CD4-positive, alpha-beta T cell treated with Interleukin-6 at 100 ng/mL for 8 hours (primary cell): ENCODE results near the gene PRELID3B.

Experiments used
- DNase-seq: peaks from one replicate; pipeline ENCODE4 v3.0.0-alpha.2; 2020; ENCODE audit warnings: mixed read lengths, low spot score

The PRELID3B gene

DNA sequence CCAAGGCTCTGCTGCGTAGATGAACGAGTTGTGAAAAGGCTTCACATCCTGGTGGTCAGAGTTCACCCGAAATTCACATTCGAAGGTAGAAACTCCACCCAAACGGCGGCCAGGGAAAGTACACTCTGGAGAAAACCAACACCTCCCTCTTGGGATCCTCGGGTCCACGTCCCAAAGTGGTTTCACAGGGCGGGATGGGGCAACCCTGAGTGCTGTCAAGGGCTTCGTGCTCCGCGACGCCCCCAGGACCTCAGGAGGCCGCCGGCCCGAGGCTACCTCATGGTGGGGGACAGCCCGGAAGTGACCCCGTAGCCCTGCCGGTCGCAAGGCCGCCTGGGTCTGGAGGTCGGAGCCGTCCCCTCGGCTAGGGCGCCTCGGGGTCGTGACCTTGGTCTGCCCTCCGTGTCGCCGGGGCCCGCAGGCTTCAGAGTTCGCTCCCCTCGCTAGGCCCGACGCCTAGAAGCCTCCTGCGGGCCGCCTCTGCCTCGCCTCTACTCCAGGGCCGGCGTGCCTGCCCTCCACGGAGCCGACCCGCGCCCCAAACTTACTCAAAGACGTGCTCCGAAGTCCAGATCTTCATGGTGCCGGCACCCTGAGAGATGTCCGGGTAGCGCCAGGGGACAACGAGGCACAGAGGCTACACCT is at the start of gene PRELID3B:
Gene PRELID3B, minus strand, starts transcription at position 636 of the 645 bp plus-strand sequence. Its CDS starts 56 bp downstream, at position 580.
- no peak for DNase-seq

DNA sequence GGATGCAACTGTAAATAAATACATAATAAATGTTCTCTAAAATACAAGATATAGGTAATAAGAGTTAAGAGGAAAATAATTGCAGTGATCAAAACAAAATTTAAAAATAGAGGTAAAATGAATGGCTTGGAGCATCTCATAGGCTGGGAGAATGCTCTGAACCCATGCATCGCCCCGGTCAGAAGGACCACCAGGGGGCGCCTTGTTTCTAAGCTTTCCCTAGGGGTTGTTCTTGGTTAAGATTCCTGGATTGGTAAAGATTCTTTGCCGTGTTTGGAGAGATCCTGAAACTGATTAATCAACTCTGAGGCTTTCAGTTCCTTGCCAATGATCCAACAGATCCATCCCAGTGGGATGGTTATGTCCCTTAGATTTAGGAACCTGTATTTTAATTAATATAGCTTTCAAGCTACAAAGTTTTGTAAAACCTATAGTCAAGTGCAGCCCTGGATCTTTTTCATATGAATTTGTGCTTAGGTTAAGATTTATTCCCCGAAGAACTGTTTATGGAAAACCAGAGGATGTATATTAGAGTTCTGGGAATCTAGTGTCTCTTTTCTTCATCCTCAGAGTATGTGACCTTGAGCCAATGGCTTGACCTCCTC is 45.3 kb upstream of the PRELID3B start:
- peak; percentile 81 for DNase-seq

DNA sequence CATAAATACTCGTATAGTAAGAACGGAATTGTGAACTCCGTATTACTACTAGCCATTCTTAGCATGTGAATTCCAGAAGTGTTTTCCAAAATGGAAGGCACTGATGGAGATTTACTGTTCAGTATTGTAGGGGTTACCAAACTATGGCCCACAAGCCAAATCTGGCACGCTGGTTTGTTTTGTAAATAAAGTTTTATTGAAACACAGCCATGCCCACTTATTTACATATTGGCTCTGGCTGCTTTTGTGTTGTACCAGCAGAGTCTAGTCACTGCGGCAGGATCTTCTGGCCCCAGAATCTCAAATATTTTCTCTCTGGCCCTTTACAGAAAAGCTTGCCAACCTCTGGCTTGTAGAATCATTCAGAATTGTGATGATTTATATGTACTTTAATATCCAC is 44.3 kb upstream of the PRELID3B start:
- DNase-seq, result no peak

DNA sequence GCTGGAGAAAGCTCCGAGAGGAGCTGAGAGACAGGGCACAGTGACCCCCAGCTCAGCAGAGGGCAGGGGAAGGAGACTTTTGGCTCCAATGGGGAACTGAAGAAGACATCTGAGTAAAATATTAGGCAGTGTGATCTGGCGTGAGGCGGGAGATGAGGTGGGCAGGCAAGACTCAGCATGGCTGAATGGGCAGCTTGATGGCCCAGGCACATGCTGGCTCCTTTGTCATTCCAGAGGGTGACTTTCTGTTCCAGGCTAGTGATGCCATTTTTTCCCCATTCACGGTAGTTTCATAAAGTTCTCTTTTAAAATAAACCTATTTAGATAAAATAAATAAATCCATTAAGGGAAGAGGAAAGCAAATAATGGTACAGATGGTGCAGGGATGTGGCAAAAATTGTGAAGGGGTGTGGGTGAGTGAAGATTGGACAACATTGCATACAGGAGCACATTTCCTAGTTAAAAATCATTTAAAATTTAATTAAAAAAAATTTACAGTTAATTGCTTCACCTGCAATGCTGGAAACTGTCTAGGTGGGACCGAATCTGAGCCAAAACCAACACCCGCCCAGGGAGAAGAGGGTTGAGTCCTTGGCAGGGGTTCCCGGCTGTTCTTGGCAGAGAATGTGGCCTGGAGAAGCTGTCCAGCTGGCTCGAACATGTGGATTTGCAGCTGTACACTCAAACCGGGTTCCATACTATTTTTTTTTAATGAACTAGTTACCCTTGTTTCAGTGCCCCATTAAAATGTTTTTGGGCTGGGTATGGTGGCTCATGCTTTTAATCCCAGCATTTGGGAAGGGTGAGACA is 41.7 kb upstream of the PRELID3B start:
- no peak for DNase-seq

DNA sequence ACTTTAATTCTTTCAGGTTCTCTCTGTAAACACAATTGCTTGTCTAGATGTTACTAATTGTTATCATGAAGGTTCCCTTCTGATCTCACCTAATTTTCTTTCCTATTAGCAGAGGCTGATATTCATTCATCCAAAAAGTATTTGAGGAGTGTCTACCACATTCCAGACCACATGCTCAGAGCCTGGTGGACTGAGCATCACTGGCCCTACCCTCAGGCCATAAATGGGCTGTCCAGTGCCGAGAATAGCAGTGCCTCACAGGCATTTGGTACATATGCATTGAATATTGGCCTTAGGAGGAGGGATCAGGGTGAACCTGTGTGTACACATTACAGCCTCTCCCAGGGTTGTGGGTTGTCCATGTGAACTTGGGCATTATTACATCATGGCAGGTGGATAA is 40.4 kb upstream of the PRELID3B start:
- no peak for DNase-seq

DNA sequence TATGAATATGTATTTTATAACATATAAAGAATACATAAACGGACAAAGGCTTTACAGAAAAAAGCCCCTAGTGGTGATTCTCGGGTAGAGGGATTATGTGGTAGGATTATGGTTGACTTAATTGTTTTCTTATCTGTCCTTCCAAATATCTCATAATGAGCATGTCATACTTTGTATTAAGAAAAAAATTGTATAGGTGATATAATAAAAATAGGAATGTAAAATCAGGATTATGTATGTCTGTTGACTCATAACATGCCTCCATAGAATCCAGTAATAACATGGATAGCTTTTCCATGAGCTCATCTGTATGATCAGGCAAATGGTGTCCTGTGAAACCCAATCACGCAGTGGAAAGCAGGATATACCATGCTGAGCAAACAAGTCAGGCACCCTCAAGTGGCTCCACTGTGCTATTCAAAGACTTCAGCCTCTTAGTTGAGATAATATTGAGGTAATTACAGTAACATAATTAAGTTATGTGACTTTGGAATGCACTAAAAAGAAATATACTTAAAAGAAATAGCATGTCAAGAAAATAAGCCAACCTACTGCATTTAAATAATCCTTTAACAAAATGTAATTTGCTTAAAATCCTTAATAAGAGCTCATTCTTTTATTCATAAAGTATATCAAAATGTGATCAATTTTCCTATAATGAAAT is 39.6 kb upstream of the PRELID3B start:
- no peak for DNase-seq

DNA sequence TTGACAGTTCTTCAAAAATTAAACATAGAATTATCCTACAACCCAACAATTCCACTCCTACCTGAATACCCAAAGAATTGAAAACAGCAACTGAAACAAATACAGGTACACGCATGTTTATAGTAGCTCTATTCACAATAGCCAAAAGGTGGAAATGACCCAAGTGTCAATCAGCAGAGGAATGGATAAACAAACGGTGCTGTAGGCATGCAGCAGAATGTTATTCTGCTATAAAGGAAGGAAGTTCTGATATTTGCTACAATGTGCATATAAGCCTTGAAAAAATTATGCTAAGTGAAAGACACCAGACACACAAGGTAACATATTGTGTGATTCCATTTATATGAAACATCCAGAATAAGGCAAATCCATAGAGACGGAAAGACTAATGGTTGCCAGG is 38.5 kb upstream of the PRELID3B start:
- DNase-seq, result no peak

DNA sequence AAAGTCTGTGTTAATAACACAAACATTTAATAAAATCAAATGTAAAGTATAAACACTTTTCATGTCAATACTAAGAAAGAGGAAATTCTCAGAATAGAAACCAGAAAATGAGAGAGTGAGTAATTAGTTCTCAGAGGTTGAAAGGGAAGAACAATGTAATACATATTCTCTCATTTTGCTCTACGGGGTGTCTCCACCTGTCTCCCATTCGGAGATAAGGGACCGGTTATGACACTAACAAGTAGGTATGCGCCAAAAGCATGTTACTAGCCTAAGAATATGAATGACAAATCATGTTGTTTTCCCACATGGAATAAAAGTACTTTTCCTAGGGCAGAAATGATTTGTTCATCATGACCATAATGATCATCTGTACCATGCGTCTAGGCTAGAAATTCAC is 35.6 kb upstream of the PRELID3B start:
- no peak for DNase-seq

DNA sequence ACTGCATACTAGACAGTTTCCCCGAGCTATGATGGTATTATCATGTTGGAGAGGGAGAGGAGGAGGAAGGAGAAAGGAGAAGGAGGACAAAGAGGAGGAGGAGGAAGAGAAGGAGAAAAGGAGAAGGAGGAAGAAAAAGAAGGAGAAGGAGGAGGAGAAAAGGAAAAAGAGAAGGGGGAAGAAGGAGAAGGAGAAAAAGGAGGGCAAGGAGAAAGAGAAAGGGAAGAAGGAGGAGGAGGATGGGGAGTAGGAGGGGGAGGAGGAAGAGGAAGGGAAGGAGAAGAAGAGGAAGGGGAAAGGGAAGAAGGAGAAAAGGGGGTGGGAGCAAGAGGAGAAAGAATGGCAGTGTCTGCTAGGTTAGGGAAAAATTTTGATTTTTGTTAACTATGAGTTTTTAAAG is 35.1 kb upstream of the PRELID3B start:
- no peak for DNase-seq

DNA sequence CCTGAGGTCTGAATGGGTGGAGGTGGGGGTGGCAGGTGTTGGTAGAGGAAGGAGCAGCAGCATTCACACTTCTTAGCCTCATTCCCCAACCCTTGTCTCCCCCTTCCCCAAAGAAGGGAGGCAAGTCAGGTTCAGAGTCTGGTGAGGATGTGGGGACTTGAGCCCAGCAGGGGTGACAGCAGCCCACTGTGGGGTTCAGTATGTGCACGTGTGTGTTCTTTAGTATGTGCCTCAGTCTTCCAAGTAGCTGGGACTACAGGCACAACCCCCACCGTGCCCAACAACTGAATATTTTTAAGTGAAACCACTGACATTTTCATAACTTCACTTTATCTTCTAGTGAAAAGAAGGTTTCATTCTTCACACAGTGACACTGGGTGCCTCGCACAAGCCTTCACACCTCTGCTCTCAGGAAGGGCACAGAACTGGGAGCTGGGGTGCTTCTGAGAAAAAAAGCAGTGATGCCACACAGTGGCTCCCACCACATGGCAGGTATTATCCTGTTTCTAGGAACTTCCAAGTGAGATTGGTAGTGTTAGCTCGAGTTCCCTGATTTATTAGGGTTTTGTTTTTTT is 33.4 kb upstream of the PRELID3B start:
- DNase-seq, result no peak

DNA sequence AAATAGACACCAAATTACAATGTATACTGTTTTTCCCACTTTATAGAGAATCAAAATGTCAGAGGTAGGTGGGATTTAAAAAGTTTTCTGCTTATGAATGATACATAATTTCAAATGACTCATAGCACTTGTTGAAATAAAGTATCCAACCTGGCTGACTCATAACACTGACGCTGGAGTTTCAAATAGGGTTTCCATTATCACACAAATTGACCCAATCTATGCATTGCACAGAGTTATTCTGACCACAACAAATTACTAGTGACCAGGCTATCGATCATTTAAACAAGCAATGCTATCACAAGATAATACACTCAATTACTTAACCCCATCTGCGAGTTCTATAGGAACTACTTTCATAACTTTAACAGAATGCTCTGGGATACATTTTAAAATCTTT is 31.9 kb upstream of the PRELID3B start:
- DNase-seq, result no peak

DNA sequence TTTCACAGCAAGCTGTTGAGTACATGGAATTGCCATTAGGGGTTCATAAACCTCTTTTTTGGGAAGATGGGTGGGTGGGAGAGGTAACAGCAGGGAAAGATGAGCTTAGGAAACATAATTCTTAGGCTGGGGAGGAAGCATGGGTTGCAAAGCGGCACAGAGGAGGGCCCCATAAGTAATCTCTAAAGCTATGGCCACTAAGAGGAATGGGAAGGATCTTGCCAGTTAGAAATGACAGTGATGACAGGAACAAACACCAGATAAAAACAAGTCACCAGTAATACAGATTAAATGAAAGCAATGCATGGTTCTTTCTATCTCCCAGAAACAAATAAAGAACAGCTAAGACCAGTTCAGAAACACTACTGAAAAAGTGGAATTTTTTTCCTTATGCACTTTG is 31.0 kb upstream of the PRELID3B start:
- no peak for DNase-seq

DNA sequence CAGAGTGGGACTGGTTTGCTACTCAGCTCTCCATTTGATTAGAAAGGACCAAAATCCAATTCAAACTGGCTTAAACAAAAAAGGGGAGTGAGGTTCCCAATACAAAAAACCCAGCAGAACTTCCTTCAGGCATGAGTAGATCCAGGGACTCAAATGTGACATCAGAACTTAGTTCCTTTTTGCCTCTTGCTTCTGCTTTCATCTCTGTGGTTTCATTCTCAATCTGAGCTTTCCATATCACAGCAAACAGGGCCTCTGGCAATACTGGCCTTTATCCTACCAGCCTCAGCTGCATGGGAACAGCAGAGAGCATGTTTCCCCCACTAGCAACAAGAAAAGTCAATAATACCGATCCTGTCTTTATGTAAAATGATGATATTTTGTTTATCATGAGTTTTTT is 28.6 kb upstream of the PRELID3B start:
- DNase-seq, result no peak

DNA sequence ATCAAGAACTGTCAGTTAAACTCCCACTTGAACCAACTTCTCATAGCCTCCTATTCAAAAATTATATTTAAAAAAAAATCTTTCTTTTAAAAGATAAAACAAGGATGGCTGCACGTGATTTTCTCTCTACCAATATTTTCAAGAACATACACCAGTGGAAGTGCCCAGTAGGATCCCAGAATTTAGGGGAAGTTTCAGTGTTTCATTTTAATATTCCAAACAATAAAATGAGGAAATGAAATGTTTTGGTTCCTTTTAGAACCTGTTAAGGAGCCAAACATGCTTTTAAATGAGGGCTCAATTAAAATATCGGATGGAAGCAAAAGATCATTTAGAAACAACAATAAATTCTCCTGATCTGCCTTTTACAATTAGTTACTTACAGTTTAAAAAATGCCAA is 26.4 kb upstream of the PRELID3B start:
- DNase-seq, result no peak

DNA sequence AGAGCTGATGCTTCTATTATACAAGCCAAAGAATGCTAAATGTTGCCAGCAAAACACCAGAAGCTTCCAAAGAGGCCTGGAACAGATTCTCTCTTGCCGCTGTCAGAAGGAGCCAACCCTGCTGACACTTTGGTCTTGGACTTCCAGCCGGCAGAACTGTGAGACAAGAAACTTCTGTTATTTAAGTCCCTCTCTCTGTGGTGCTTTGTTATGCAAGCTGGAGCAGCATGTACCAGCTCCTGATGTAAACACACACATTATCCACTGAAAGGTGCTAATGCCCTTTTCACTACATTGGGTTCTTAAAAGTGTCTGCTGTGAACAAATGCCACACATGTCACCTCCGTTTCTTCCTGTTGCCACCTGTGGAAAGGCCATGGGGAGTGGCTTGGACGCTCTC is 25.9 kb upstream of the PRELID3B start:
- DNase-seq, result no peak

DNA sequence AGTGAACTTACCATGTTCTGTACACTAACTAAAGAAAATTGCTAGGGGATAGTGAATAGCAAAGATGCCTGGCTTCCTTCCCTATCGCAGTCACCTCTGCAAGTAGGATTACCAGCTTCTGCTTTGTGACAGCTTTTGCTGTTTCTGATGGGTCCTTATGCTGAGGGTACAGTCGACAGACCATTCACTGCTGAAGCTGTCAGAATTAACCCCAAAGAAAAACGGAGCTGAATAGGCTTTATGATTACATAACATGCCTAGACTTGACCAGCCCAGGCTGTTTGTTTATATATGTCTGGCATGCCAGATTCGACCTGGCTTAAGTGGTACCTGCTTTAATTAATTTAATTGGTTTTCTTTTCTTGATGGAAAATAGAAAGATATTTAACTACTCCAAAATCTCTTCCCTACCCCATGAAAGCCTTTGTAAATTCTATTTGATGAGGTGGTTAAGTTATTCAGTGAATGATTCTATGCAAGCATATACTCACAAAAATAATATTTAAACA is 21.7 kb upstream of the PRELID3B start:
- no peak for DNase-seq

DNA sequence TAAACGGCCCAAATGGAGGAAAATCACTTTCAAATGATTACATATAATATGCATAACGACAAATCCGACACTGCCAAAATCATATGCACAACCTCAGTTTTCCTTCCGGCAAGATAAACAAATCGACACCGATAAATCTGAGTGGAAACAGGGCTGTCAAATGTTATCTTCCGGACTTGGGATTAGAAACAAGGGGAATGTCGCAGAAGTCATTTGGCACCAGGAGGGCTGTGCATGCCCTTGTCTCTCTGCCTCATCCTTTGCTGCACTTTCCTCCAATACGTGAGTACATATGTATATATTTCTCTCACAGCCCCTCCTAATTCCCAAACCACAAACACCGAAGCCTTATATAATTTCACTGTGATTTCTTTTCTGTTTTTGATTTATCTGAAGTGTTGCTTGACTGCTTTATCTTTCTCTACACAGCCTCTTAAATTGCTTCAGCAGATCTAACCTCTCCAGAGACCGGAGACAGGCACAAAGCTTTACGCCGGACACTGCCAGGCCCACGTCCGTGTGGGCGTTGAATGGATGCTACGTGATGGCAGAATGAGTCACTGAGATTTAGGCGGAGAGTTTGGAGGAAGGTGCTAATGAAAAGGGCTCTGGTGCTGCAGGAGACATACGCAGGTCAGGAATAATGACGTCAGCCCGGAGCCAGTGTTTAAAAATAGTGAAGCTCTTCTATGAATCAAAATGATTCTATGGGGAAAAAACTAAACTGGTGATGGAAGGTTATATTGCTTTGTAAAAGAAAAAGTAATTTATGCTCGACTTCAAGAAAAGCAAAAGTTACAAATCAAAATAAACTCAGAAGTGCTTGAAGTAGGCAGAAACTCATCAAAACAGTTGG is 21.0 kb upstream of the PRELID3B start:
- no peak for DNase-seq

DNA sequence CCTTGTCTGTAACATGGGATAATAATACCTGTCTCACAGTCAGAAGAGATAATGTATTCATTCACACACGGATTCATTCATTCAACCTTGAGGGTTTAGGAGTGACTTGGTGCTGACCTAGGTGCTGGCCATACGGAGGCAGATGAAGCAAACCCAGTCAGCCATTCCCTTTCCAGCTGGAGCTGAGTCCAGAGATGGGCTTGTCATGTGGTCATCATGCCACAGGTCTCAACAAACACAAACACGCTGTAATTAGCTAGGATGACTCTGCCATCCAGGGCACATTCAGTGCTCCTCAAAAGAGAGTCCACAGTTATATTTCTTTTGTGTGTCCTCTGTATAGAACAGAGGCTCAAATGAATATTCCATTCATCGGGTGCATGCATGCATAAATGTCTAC is 19.5 kb upstream of the PRELID3B start:
- DNase-seq, result no peak

DNA sequence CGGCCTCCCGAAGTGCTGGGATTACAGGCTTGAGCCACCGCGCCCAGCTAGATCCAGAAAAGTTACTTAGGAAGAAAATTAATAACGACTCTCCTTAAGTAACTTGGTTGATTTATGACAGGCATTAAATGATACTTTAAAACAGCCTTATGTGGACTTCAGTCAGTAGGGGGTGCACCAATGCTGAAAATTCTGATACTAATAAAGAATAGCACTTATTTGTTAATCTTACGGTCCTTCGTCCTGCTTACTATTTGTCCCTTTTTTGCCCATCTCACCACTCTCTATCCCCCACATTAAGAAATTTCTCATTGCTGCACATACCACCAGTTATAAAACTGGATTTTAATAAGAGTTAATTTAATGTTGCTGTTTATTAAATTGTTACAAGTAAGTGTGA is 12.7 kb upstream of the PRELID3B start:
- peak; percentile 24 for DNase-seq

DNA sequence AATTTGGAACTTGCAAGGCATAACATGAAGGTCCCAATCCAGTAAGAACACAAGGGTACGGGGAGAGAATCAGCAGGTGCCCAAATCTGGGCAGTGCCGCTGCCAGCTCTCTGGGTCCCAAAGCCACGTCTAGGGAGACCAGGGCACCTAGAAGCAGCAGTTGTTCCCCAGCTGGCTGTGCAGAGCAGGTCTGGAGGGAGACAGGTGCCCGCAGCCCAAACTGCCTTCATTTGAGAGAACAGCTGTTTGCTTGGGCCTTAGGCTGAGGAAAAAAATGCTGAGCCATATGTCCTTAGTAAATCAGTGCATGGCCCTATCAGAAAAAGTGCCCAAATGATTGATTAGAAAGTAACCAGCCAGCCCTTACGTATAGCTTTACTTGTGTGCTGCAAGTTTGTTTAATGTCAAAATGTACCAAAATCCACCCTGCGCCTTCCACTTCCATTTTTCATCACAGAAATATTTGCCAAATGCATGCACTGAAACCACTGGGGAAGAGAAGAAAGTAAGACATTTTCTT is 9.1 kb upstream of the PRELID3B start:
- DNase-seq, result no peak

DNA sequence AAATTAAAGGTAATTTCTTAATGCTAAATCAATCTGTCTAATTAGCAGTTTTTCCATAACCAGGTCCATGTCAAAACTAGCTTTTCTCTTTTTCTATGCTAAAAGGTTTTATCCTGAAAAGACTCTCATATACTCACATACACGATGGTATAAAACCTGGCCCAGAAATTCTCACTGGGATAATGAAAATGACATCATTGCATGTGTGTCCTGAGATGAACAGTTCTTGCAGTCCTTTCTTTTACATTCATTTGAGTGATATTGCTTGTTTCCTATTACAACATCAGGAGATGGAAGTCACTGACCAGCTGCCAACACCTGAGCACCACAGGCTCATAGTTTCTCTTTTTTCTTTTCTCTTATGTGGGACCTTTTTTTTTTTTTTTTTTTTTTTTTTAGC is 7.9 kb upstream of the PRELID3B start:
- DNase-seq, result no peak
